Keratinocyte (primary cell): ENCODE results near the gene FAF1.

Experiments used
- CTCF ChIP-seq, 3 experiments: IDR thresholded peaks in 1 of 3; conservative IDR thresholded peaks in 1 of 3; optimal IDR thresholded peaks in 1 of 3; 2 replicates in 2 of 3; 3 replicates in 1 of 3; pipeline versions ENCODE3 to v1.5.1; 2011; ENCODE audit warnings: low read length in 3 of 3, mild to moderate bottlenecking in 3 of 3, moderate library complexity in 2 of 3, control low read depth in 1 of 3, inconsistent platforms in 1 of 3; ENCODE audit not compliant: insufficient read depth in 2 of 3; ENCODE audit errors: extremely low read depth in 1 of 3
- EZH2 ChIP-seq: IDR thresholded peaks from one replicate; pipeline ENCODE4 v1.6.1; 2012; ENCODE audit warnings: inconsistent platforms, mild to moderate bottlenecking, low read length, moderate library complexity

GRCh38 chr1:50701706-50702317 is 258.3 kb downstream of the FAF1 start:
- TF ChIP-seq CTCF (optimal IDR thresholded peaks at IDR 0.05 in 1 of 3, IDR thresholded peaks at IDR 0.05 in 1 of 3, conservative IDR thresholded peaks at IDR 0.05 in 1 of 3; ENCODE audit: extremely low read depth in 1 of 3, insufficient read depth in 2 of 3, low read length in 3 of 3) (no peak), EZH2 (no peak)
